ENCODE measurements around the gene ATP6V0C.
"Not testable (repeated sequence)": the region's sequence is repeated elsewhere in the genome, so short reads cannot be mapped to it uniquely, and the experiment has no call there.

ATP6V0C gene

GRCh38 chr16:2550283-2550878 lies 36.6 kb downstream of the ATP6V0C start:
- DNase-seq (ENCODE audit: low read depth) = not testable (repeated sequence)

GRCh38 chr16:2551420-2551889 lies 37.7 kb downstream of the ATP6V0C start:
- not testable (repeated sequence) for DNase-seq (ENCODE audit: low read depth)

GRCh38 chr16:2554709-2555425 lies 41.1 kb downstream of the ATP6V0C start:
- DNase-seq (ENCODE audit: low read depth) = not testable (repeated sequence)

- not testable (repeated sequence) for DNase-seq (ENCODE audit: low read depth)
Observed at GRCh38 chr16:2557150-2557549, 43.4 kb downstream of the ATP6V0C start.

- DNase-seq (ENCODE audit: low read depth) = not testable (repeated sequence)
Observed at GRCh38 chr16:2560131-2560797, 46.5 kb downstream of the ATP6V0C start.

- DNase-seq (ENCODE audit: low read depth) = peak; percentile 45
Observed at GRCh38 chr16:2560798-2561133, 47.0 kb downstream of the ATP6V0C start.

GRCh38 chr16:2567506-2567905 lies 53.8 kb downstream of the ATP6V0C start:
- DNase-seq (ENCODE audit: low read depth) = not testable (repeated sequence)

DNA sequence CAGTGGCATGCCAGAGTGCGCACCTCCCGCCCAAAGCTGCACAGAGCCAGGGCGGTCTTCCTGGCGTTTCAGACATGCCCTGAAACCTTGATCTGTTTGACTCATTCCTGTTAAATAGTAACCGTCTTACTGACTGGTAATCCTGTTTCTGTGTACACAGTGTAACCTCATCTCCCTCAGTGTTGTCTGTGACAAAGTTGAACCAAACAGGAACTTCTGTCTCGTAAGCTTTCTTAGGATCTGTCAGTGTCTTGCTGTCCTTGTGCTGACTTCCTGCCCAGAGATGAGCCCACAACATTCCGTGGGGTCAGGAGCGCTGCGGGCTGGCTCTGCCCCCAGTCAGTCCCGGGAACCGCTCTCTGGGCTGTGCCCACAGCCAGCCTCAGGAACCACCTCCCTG lies 54.8 kb downstream of the ATP6V0C start:
- not testable (repeated sequence) for DNase-seq (ENCODE audit: low read depth)
